HG02885 (cell line): Measurements from ENCODE around the gene WNT3.
"Not testable (repeated sequence)": the region's sequence is repeated elsewhere in the genome, so short reads cannot be mapped to it uniquely, and the experiment has no call there.

ENCODE experiments used
- ATAC-seq: cut with Tn5 transposase; IDR thresholded peaks from one replicate; pipeline ENCODE4 v1.9.1; 2021; ENCODE audit warnings: mild to moderate bottlenecking; ENCODE audit not compliant: unreplicated experiment, poor library complexity

WNT3 gene

GRCh38 chr17:46769531-46770438 is 48.7 kb downstream of the WNT3 start:
- ATAC-seq, result no peak

GRCh38 chr17:46768896-46769295 is 49.6 kb downstream of the WNT3 start:
- ATAC-seq, result not testable (repeated sequence)

- no peak for ATAC-seq
Observed at GRCh38 chr17:46768540-46768870, 50.0 kb downstream of the WNT3 start.

- no peak for ATAC-seq
Observed at GRCh38 chr17:46766493-46767491, 51.7 kb downstream of the WNT3 start.

GRCh38 chr17:46765453-46765852 is 53.0 kb downstream of the WNT3 start:
- ATAC-seq, result no peak

GRCh38 chr17:46764709-46765401 is 53.6 kb downstream of the WNT3 start:
- no peak for ATAC-seq

GRCh38 chr17:46764000-46764708 is 54.3 kb downstream of the WNT3 start:
- ATAC-seq, result no peak

GRCh38 chr17:46763416-46763815 is 55.1 kb downstream of the WNT3 start:
- ATAC-seq, result no peak

- ATAC-seq, result no peak
Observed at GRCh38 chr17:46759141-46759540, 59.4 kb downstream of the WNT3 start.

- no peak for ATAC-seq
Observed at GRCh38 chr17:46758614-46759013, 59.9 kb downstream of the WNT3 start.

- ATAC-seq, result not testable (repeated sequence)
Observed at GRCh38 chr17:46757588-46757987, 60.9 kb downstream of the WNT3 start.

GRCh38 chr17:46756861-46757260 is 61.6 kb downstream of the WNT3 start:
- no peak for ATAC-seq

- ATAC-seq, result no peak
Observed at GRCh38 chr17:46756081-46756735, 62.3 kb downstream of the WNT3 start.

- no peak for ATAC-seq
Observed at GRCh38 chr17:46753776-46754175, 64.7 kb downstream of the WNT3 start.

- ATAC-seq, result no peak
Observed at GRCh38 chr17:46751425-46751824, 67.1 kb downstream of the WNT3 start.

- no peak for ATAC-seq
Observed at GRCh38 chr17:46745376-46745775, 73.1 kb downstream of the WNT3 start.

GRCh38 chr17:46744441-46744840 is 74.1 kb downstream of the WNT3 start:
- no peak for ATAC-seq

- ATAC-seq, result no peak
Observed at GRCh38 chr17:46742565-46743270, 75.8 kb downstream of the WNT3 start.
